HFFc6 (cell line): Measurements from ENCODE around the gene LGALS9. TPM values are rescaled to one million over a fixed set of nuclear protein-coding genes. Genes with fewer than 3 reads are reported as not detected.
"Not testable (repeated sequence)": the region's sequence is repeated elsewhere in the genome, so short reads cannot be mapped to it uniquely, and the experiment has no call there.

Experiments
- DNase-seq: peaks from one replicate; pipeline ENCODE4 v3.0.0-alpha.2; 2018
- H3K27ac Mint-ChIP-seq: 2 replicates; pipeline ENCODE4 v1.8.0; 2020; ENCODE audit warnings: mild to moderate bottlenecking, mixed read lengths
- H3K27me3 Mint-ChIP-seq: 2 replicates; pipeline ENCODE4 v1.8.0; 2021; ENCODE audit warnings: mild to moderate bottlenecking, moderate library complexity, mixed read lengths; ENCODE audit not compliant: insufficient read depth
- H3K36me3 Mint-ChIP-seq: 2 replicates; pipeline ENCODE4 v1.8.0; 2021; ENCODE audit warnings: low read depth, mixed read lengths
- H3K4me1 Mint-ChIP-seq: 2 replicates; pipeline ENCODE4 v1.8.0; 2020; ENCODE audit warnings: low read depth, mixed read lengths
- H3K4me3 Mint-ChIP-seq: 2 replicates; pipeline ENCODE4 v1.8.0; 2020; ENCODE audit warnings: mild to moderate bottlenecking, moderate library complexity, mixed read lengths
- H3K9me3 Mint-ChIP-seq: 2 replicates; pipeline ENCODE4 v1.8.0; 2020; ENCODE audit warnings: mild to moderate bottlenecking, mixed read lengths
- CTCF ChIP-seq: fragments of 200-600 bp; sonication (generic); IDR thresholded peaks from 2 replicates; pipeline ENCODE4 v1.5.0; 2021; ENCODE audit warnings: antibody characterized with exemption, mild to moderate bottlenecking
- total RNA-seq, 6 experiments: library from RNA; stranded (reverse); fragmentation: NEBNext Ultra II Directional; extraction: Animal tissue kit (Norgen Biotek cat#: 25700); gene quantifications; 2 replicates in 1 of 6; 3 replicates in 5 of 6; pipeline ENCODE4 v1.2.3, GENCODE V29; 2021

LGALS9 gene
- total RNA-seq, 6 experiments from 2014 or later = 0.17 TPM; not detected in 4

GRCh38 chr17:27660436-27660835 is 29.4 kb downstream of the LGALS9 start:
- no peak for DNase-seq
- Mint-ChIP-seq H3K36me3 (no peaks in the 10 kb centered on the region), H3K4me3 (no peak overlapping the region), H3K4me1 (no peaks in the 10 kb centered on the region), H3K27ac (no peak overlapping the region), H3K9me3 (no peaks in the 10 kb centered on the region), H3K27me3 (peaks cover 23% of the 10 kb centered on the region)
- TF ChIP-seq CTCF = no peak

- Mint-ChIP-seq H3K36me3 (no peaks in the 10 kb centered on the region), H3K4me3 (no peak overlapping the region), H3K4me1 (no peaks in the 10 kb centered on the region), H3K27me3 (peaks cover 31% of the 10 kb centered on the region), H3K27ac (no peak overlapping the region), H3K9me3 (no peaks in the 10 kb centered on the region)
- no peak for TF ChIP-seq CTCF
- no peak for DNase-seq
Observed at GRCh38 chr17:27663936-27664605, 33.1 kb downstream of the LGALS9 start.

GRCh38 chr17:27664606-27664965 is 33.6 kb downstream of the LGALS9 start:
- no peak for TF ChIP-seq CTCF
- Mint-ChIP-seq H3K9me3 (no peaks in the 10 kb centered on the region), H3K4me1 (no peaks in the 10 kb centered on the region), H3K27me3 (peaks cover 34% of the 10 kb centered on the region), H3K27ac (no peak overlapping the region), H3K36me3 (no peaks in the 10 kb centered on the region), H3K4me3 (no peak overlapping the region)
- no peak for DNase-seq

- peaks cover 44% of the 10 kb centered on the region for H3K27me3 Mint-ChIP-seq
- no peak for DNase-seq
- H3K27ac Mint-ChIP-seq = no peak overlapping the region
- no peaks in the 10 kb centered on the region for H3K36me3 Mint-ChIP-seq
- no peak for TF ChIP-seq CTCF
- no peak overlapping the region for H3K4me3 Mint-ChIP-seq
- no peaks in the 10 kb centered on the region for H3K9me3 Mint-ChIP-seq
- H3K4me1 Mint-ChIP-seq = no peaks in the 10 kb centered on the region
Observed at GRCh38 chr17:27665549-27665948, 34.6 kb downstream of the LGALS9 start.

- peaks cover 45% of the 10 kb centered on the region for H3K27me3 Mint-ChIP-seq
- H3K4me1 Mint-ChIP-seq = not testable (repeated sequence)
Observed at GRCh38 chr17:27666270-27666669, 35.3 kb downstream of the LGALS9 start.

GRCh38 chr17:27666831-27667560 is 36.0 kb downstream of the LGALS9 start:
- Mint-ChIP-seq H3K4me3 (no peak overlapping the region), H3K27ac (no peak overlapping the region), H3K27me3 (peaks cover 43% of the 10 kb centered on the region), H3K9me3 (no peaks in the 10 kb centered on the region), H3K4me1 (no peaks in the 10 kb centered on the region), H3K36me3 (no peaks in the 10 kb centered on the region)
- no peak for DNase-seq
- TF ChIP-seq CTCF = no peak

More at GRCh38 chr17:27666270-27666669, 35.3 kb downstream of the LGALS9 start:
- not testable (repeated sequence) for H3K4me3 Mint-ChIP-seq, DNase-seq, H3K27ac Mint-ChIP-seq, H3K36me3 Mint-ChIP-seq, H3K9me3 Mint-ChIP-seq
